Astrocyte (in vitro differentiated cells and primary cell): Measurements from ENCODE around the gene PIGU.

Experiments
- EZH2 ChIP-seq: IDR thresholded peaks from 2 replicates; pipeline ENCODE4 v1.6.1; 2012; ENCODE audit warnings: mild to moderate bottlenecking, low read length, inconsistent platforms; ENCODE audit not compliant: insufficient read depth
- TF ChIP-seq, protein P1 (sequence below): IDR thresholded peaks from 2 replicates; pipeline ENCODE4 v1.5.1; 2011; ENCODE audit warnings: low read depth, mild to moderate bottlenecking, inconsistent platforms, low read length, moderate library complexity; ENCODE audit not compliant: insufficient read depth

GRCh38 chr20:34647737-34648136, 29.2 kb downstream of the PIGU start:
- TF ChIP-seq, protein P1, sequence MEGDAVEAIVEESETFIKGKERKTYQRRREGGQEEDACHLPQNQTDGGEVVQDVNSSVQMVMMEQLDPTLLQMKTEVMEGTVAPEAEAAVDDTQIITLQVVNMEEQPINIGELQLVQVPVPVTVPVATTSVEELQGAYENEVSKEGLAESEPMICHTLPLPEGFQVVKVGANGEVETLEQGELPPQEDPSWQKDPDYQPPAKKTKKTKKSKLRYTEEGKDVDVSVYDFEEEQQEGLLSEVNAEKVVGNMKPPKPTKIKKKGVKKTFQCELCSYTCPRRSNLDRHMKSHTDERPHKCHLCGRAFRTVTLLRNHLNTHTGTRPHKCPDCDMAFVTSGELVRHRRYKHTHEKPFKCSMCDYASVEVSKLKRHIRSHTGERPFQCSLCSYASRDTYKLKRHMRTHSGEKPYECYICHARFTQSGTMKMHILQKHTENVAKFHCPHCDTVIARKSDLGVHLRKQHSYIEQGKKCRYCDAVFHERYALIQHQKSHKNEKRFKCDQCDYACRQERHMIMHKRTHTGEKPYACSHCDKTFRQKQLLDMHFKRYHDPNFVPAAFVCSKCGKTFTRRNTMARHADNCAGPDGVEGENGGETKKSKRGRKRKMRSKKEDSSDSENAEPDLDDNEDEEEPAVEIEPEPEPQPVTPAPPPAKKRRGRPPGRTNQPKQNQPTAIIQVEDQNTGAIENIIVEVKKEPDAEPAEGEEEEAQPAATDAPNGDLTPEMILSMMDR, result no peak
- no peak for TF ChIP-seq EZH2
